Measurements from ENCODE around the gene LYAR.
A peak's percentile ranks its signal among the peaks of the same experiment; 100 is the strongest.

LYAR gene

DNA sequence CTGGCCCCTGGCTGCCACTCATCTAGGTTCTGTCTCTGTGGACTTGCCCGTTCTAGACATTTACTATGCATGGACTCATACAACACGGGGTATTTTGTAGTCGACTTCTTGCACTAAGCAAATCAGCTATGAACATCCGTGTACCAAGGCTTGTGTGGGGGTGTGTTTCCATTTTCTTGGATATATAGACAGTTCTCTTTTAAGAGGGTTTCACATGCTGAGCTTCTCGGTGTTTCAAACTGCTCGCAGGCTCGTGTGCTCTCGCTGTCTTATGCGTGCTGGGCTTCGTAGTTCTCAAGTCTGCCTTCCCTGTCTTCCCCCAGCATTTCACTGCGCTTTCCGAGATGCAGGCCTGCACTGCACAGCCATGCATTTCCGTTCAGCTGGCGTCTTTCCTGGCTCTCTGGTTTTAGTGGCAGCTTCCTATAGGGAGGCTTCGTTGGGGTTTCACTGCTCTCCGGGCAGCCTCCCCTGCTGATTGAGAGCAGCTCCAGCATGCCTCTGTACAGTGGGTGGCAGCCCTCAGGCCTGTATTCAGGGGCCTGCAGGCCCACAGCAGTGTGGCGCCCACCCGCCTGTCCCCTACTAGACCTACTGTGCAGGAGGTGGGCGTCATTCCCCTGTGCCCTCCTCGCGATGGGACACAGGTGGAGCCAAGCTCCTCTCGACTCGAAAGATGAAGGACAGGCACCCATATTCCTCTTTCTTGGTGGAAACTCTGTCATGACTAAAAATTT is 27.7 kb upstream of the LYAR start:
- DNase-seq (ENCODE audit: low spot score): no peak

GRCh38 chr4:4316150-4316495 is 26.2 kb upstream of the LYAR start:
- DNase-seq (ENCODE audit: low spot score): no peak

- peak; percentile 13 for DNase-seq (ENCODE audit: low spot score)
These were observed 25.7 kb upstream of the LYAR start for GRCh38 chr4:4315461-4316149.

DNA sequence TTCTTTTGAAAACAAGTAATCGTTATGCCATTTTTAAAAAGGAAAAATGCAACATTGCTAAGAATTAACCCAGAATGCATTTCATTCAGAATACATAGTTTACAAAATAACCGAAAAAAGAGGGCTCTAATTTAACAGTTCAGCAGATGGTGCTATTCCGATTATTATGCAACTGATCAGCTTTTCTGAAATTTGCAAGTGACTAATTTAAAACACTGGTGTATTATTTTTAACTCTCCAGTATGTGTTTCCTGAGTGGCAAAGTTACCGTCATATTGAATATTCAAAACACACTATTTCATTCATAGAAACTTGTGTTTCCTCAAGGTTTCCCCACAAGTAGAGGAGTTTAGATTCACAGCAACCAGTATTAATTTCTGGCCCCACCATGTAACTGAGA is 21.2 kb upstream of the LYAR start:
- DNase-seq (ENCODE audit: low spot score): no peak

DNA sequence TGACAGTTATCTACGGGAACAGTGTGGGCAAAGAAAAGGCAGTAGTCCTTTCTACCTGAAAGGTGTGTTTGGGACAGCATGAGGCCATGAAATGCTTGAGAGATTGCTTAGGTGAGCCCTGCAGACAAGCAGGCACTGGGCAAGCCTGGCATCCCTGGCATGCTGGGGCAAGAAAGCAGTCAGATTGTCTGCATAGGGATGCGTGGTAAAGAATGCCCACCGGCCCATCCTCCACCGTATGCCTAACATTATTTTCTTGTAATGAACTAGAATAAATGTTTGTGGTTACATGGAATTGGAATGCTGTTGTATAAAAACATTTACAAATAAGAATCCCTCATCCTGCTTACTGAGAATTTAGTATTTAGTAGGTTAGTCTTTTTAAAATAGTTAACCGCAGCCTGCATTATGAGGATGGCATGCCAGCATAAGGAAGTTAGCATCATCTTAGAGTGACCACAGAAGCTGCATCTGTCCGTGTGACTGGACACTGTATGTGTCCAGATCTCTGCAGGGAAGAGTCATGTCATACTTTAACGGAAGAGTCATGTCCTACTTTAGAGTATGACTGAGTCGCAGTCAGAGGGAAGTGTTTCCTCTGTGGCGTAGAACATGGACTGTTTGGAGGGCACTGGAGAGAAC is 19.0 kb upstream of the LYAR start:
- DNase-seq (ENCODE audit: low spot score): no peak

DNA sequence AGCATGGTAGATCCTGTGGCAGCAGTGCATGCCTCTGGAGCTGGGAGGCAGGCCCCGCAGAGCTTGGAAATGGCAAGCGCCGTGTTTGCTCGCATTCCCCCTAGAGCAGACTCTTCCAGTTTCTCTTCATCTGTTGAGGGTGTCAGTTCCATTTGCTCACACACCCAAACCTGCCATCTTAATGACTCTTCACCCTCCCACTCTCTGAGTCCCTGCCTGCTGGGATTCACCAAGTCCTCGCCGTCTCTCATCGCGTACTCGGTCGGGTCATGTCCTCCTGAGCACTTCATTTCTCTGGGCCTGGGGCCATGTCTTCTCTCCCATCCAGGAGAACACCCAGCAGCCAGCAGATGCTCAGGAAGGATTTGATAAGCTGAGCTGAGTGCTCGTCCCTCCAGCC is 17.0 kb upstream of the LYAR start:
- DNase-seq (ENCODE audit: low spot score): no peak

- DNase-seq (ENCODE audit: low spot score): no peak
These were observed 12.5 kb upstream of the LYAR start for GRCh38 chr4:4302416-4302815.

DNA sequence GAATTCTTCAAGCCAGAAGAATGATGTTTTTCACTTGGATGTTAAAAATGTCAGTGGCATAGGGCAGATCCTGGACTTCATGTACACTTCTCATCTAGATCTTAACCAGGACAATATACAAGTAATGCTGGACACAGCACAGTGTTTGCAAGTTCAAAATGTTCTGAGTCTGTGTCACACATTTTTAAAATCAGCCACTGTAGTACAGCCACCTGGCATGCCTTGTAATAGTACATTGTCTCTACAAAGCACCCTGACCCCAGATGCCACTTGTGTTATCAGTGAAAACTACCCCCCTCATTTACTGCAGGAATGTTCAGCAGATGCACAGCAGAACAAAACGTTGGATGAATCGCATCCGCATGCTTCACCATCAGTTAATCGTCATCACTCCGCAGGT is 12.0 kb upstream of the LYAR start:
- DNase-seq (ENCODE audit: low spot score): no peak

- DNase-seq (ENCODE audit: low spot score): no peak
These were observed 9.1 kb upstream of the LYAR start for GRCh38 chr4:4299006-4299405.

DNA sequence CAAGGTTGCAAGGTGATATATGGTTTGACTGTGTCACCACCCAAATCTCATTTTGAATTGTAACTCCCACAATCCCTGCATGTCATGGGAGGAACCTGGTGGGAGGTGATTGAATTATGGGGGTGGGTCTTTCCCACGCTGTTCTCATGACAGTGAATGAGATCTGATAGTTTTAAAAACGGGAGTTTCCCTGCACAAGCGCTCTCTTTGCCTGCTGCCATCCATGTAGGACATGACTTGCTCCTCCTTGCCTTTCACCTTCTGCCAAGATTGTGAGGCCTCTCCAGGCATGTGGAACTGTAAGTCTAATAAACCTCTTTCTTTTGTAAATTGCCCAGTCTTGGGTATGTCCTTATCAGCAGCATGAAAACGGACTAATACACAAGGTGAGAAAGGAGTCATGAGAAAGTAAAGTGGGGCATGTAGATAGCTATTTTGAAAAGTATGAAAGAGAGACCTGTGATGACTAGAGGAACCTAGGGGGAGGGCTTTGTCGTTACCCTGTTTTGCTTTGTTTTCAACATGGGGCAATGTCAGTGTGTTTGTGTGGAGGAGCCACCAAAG is 6.4 kb upstream of the LYAR start:
- no peak for DNase-seq (ENCODE audit: low spot score)

GRCh38 chr4:4293279-4293678 is 3.3 kb upstream of the LYAR start:
- DNase-seq (ENCODE audit: low spot score): no peak

GRCh38 chr4:4289597-4289940 is 385 bp downstream of the LYAR start:
- DNase-seq (ENCODE audit: low spot score): no peak

DNA sequence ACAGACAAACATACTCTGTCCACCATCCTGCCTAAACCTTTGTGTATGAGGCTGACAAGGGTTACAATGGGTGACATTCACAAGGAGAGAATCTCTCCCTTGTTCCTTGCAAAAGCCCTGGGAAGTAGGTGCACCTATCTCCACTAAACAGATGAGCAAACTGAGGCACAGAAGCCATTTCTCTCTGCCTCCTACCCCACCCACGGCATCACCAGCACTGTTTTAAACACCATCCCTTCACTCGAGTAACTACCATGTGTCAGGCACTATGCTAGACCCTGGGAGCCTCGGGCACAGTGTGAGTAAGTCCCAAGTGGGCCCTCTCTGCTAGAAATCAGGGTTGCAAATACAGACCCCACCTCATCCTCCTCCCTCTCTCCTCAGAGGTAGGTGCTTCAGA is 899 bp downstream of the LYAR start:
- DNase-seq (ENCODE audit: low spot score): no peak

DNA sequence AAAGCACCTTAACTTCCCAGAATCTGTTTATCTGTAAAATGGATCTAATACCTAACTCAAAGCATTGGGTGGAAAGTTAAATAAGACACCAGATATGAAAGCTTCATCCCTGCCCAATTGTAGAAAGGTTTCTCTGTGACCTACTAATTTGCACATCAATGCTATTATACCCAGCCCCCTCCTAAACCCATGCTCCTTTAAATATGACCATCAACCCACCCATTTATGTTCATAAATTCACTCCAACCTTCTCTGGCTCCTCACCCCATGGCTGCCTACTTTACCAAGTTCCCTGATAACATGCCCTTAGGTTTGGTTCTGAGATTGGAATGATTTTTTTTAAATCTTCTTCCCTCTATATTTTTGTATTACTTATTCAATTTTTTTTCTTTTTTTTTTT is 1.9 kb downstream of the LYAR start:
- no peak for DNase-seq (ENCODE audit: low spot score)

GRCh38 chr4:4284827-4285618 is 4.9 kb downstream of the LYAR start:
- DNase-seq (ENCODE audit: low spot score): no peak

DNA sequence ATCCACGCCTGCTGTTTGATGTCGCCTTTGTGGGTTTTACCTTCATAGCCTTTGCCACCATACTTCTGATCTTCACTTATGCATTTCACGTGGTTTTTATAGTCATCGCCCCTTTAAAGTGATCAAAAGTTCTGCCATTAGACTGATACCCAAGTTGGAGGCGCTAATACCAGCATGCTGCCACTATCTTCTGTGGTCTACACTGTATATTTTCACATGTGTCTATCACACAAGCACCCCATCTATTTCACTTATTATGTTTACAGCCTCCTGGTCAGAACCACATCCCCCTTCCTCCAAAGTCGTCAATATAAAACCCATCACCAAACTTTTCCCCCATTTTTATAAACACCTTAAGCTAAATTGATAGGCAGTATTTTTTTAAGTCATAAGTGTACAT is 8.2 kb downstream of the LYAR start:
- DNase-seq (ENCODE audit: low spot score): no peak

DNA sequence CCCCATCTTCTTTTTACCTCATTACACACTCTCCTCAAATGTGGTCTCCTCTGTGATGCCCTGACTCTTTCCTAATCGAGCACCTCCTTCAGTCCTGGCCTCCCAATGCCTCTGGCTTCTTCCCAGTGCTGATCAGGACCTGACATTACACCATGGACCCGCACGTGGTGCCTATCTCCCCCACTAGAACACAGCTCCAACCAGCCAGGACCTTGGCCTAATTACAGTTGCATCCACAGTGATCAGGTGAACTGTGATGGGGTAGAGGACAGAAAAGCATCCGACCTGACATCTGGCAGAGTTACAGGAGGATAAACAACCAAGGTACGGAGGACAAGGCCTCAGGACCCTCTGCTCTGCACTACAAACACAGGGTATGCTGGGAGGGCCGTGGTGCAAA is 12.4 kb downstream of the LYAR start:
- DNase-seq (ENCODE audit: low spot score): no peak

DNA sequence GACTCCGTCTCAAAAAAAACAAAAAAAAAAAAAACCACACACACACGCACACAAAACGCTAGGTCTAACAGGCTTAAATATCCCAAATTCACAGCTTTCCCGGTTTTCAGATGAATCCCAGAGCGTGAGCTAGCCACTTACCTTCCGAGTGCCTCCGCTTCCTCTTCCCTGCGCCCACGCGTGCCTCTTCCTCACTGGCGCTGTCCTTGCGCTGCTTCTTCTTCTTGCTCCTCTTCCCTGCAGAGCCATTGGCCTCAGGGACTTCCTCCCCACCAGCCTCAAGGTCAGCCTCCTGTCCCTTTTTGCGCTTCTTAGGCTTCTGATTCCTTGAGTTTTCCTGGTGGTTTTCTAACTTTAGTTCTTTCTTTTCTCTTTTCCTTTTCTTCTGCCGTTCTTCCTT is 15.7 kb downstream of the LYAR start:
- DNase-seq (ENCODE audit: low spot score): no peak

GRCh38 chr4:4271912-4272311 is 18.0 kb downstream of the LYAR start:
- DNase-seq (ENCODE audit: low spot score): no peak

GRCh38 chr4:4270529-4270928 is 19.4 kb downstream of the LYAR start:
- no peak for DNase-seq (ENCODE audit: low spot score)

DNA sequence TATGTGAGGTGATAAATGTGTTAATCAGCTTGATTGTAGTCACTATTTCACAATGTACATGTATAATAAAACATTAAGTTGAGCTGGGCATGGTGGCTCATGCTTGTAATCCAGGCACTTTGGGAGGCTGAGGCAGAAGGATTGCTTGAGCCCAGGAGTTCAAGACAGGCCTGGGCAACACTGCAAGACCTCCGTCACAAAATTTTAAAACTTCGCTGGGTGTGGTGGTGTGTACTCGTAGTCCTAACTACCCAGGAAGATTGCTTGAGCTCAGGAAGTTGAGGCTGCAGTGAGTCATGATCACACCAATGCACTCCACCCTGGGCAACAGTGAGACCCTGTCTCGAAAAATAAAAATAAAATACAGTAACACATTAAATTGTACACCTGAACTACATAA is 20.1 kb downstream of the LYAR start:
- DNase-seq (ENCODE audit: low spot score): no peak

DNA sequence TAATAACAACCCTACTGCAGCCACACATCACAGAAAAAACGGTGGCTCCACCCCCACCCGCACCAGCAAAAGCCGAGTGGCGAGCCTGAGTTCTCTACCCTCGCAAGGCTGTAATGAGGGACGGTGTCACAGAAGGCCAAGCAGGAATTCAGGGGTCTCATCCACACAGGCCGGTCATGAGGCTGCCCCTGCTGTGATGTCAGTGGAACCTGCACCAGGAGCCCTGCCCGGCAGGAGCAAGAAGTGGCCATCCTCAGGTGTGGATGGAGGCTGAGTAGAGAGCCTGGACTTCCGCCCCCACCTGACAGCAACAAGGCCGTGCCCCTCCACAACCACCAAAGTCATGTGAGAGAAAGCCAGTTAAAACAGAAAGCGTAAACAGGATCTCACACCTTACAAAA is 20.6 kb downstream of the LYAR start:
- DNase-seq (ENCODE audit: low spot score): no peak

All from SK-N-DZ (cell line).